Measurements from ENCODE around the gene GALNTL6.

- TF ChIP-seq CTCF (conservative IDR thresholded peaks at IDR 0.05; ENCODE audit: low read depth, low read length) (no peak), RCOR1 (IDR thresholded peaks at IDR 0.05; ENCODE audit: insufficient replicate concordance, low read length) (no peak), POLR2A (IDR thresholded peaks at IDR 0.05; ENCODE audit: low read depth, low read length) (no peak), RAD21 (IDR thresholded peaks at IDR 0.05; ENCODE audit: low read length) (no peak), USF2 (IDR thresholded peaks at IDR 0.05; ENCODE audit: low read depth, low read length) (no peak), MAZ (IDR thresholded peaks at IDR 0.05; ENCODE audit: borderline replicate concordance, low read depth, low read length) (no peak), CHD1 (IDR thresholded peaks at IDR 0.05; ENCODE audit: low read depth, low read length) (no peak), SMC3 (IDR thresholded peaks at IDR 0.05; ENCODE audit: low read depth, low read length) (no peak), FOS (IDR thresholded peaks at IDR 0.05; ENCODE audit: low read depth, low read length) (no peak), MXI1 (IDR thresholded peaks at IDR 0.05; ENCODE audit: borderline replicate concordance, low read depth, low read length) (no peak), CEBPB (IDR thresholded peaks at IDR 0.05; ENCODE audit: low read depth, low read length) (no peak), MAFK (IDR thresholded peaks at IDR 0.05; ENCODE audit: low read depth, low read length) (no peak)
Observed at GRCh38 chr4:171978216-171978615, 165.0 kb downstream of the GALNTL6 start.
